Measurements from ENCODE around the gene CAMTA1.

DNA sequence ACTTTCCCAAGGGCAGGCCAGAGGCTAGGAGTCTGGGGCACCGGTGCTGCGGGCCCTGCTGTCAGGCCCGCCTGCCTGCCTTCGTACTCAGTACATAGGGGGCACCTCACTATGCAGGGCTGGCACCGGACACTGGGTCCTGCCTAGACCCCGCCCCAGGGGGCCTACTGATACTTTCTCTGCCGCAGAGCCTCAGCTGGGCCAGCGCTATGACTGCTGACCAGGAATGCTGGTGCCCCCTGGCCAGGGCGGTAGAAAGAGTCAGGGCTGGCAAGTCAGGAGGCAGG lies 857.1 kb downstream of the CAMTA1 start:
- TF ChIP-seq, protein P1, sequence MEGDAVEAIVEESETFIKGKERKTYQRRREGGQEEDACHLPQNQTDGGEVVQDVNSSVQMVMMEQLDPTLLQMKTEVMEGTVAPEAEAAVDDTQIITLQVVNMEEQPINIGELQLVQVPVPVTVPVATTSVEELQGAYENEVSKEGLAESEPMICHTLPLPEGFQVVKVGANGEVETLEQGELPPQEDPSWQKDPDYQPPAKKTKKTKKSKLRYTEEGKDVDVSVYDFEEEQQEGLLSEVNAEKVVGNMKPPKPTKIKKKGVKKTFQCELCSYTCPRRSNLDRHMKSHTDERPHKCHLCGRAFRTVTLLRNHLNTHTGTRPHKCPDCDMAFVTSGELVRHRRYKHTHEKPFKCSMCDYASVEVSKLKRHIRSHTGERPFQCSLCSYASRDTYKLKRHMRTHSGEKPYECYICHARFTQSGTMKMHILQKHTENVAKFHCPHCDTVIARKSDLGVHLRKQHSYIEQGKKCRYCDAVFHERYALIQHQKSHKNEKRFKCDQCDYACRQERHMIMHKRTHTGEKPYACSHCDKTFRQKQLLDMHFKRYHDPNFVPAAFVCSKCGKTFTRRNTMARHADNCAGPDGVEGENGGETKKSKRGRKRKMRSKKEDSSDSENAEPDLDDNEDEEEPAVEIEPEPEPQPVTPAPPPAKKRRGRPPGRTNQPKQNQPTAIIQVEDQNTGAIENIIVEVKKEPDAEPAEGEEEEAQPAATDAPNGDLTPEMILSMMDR (IDR thresholded peaks at IDR 0.05): no peak
- TF ChIP-seq, protein P2, sequence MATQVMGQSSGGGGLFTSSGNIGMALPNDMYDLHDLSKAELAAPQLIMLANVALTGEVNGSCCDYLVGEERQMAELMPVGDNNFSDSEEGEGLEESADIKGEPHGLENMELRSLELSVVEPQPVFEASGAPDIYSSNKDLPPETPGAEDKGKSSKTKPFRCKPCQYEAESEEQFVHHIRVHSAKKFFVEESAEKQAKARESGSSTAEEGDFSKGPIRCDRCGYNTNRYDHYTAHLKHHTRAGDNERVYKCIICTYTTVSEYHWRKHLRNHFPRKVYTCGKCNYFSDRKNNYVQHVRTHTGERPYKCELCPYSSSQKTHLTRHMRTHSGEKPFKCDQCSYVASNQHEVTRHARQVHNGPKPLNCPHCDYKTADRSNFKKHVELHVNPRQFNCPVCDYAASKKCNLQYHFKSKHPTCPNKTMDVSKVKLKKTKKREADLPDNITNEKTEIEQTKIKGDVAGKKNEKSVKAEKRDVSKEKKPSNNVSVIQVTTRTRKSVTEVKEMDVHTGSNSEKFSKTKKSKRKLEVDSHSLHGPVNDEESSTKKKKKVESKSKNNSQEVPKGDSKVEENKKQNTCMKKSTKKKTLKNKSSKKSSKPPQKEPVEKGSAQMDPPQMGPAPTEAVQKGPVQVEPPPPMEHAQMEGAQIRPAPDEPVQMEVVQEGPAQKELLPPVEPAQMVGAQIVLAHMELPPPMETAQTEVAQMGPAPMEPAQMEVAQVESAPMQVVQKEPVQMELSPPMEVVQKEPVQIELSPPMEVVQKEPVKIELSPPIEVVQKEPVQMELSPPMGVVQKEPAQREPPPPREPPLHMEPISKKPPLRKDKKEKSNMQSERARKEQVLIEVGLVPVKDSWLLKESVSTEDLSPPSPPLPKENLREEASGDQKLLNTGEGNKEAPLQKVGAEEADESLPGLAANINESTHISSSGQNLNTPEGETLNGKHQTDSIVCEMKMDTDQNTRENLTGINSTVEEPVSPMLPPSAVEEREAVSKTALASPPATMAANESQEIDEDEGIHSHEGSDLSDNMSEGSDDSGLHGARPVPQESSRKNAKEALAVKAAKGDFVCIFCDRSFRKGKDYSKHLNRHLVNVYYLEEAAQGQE (IDR thresholded peaks at IDR 0.05; ENCODE audit: insufficient read depth in 1 of 2, low read depth in 2 of 2, low read length in 1 of 2): no peak
- TF ChIP-seq TCF7L2 (IDR thresholded peaks at IDR 0.05; ENCODE audit: low read depth, low read length): no peak
